ENCODE data around the gene CIB4. TPM values are rescaled to one million over a fixed set of nuclear protein-coding genes. Genes with fewer than 3 reads are reported as not detected.

Gene CIB4
- total RNA-seq, 2 experiments from 2014 or later = not detected

DNA sequence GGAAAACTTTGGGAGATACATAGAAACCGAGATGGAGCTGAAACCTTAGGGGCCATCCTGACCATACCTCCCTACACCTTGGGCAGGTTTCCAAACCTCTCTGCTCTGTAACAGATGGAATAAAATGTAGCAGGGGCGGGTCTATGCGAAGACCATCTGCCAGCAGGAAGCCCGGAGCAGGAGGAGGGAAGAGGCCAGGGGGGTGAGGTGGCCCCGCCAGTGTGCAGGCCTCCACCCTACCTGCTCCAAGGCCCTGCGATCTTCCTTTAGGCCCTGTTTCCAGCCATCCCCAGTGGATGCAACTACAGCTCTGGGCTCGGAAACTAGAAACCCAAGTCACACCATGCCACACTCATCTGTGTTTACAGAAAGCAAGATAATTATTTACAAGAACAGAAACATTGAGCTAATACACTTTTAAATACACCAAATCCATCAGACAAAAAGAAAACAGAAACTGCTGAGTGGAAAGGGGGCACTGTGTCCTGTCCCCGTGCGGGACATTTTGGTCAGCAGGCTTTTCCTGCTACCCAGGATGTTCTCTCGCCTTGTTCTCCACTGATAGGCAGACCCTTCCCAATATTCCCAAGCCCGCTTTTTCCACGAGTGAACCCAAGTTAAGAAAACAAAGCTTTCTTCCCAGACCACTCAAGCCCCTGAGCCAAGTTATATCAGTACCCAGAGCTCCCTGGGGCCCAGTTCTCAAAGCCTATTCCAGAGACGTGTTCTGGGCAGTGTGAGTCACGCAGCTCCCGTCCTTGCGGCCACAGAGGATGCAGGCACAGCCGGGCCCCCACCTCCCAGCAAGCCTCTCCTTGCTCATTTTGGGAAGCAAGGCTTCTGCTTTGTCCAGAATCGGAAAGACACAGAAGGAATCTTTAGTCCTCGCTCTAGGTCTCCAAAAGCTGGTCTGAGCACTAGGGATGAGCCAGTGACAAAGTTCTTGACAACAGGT lies 17.3 kb downstream of the CIB4 start:
- intact Hi-C loops (cut with micrococcal nuclease) = no loop called here
- Mint-ChIP-seq H3K9me3 (peaks cover 4% of the 10 kb centered on the region), H3K4me3 (no peak overlapping the region), H3K27ac (no peak overlapping the region), H3K36me3 (ENCODE audit: low read depth) (no peaks in the 10 kb centered on the region), H3K27me3 (ENCODE audit: low read depth) (peaks cover 5% of the 10 kb centered on the region), H3K4me1 (ENCODE audit: low read depth) (peaks cover 5% of the 10 kb centered on the region)
- CTCF ChIA-PET = interaction anchor here (0.6 kb wide), 1 partner anchor 1496 kb away, joined by 3 read pairs; no protein-coding TSS in a partner anchor
- DNase-seq = no peak

DNA sequence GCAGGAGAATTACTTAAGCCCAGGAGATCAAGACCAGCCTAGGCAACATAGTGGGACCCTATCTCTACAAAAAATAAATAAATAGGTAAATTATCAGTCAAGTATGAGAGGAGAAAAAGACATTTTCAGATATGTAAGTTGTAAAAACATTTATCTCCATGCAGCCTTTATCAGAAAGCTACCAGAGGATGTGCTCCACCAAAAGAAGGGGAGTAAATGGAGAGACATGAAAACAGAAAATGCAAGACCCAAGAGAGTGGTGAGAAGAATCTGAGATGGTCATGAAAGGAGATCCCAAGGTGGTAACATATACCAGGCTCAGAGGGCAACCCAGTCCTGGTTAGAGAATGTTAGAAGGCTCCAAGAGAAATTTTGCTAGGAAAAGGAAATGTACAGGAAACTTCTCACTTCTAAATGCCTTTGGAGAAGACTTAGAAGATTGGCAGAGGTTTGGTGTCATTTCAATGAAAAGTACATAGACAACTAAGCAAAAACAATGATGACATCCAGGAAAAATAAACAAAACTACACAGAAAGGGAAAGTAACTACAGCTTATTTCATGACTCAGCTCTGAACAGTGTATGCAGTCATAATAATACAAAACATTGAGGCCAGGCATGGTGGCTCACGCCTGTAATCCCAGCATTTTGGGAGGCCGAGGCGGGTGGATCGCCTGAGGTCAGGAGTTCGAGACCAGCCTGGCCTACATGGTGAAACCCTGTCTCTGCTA lies 19.5 kb downstream of the CIB4 start:
- Mint-ChIP-seq H3K36me3 (ENCODE audit: low read depth) (no peaks in the 10 kb centered on the region), H3K27ac (no peak overlapping the region), H3K4me1 (ENCODE audit: low read depth) (peaks cover 5% of the 10 kb centered on the region), H3K9me3 (peaks cover 4% of the 10 kb centered on the region), H3K4me3 (no peak overlapping the region), H3K27me3 (ENCODE audit: low read depth) (peaks cover 9% of the 10 kb centered on the region)
- no peak for DNase-seq
- intact Hi-C loops (cut with micrococcal nuclease) = no loop called here
- CTCF ChIA-PET = no interaction called here

DNA sequence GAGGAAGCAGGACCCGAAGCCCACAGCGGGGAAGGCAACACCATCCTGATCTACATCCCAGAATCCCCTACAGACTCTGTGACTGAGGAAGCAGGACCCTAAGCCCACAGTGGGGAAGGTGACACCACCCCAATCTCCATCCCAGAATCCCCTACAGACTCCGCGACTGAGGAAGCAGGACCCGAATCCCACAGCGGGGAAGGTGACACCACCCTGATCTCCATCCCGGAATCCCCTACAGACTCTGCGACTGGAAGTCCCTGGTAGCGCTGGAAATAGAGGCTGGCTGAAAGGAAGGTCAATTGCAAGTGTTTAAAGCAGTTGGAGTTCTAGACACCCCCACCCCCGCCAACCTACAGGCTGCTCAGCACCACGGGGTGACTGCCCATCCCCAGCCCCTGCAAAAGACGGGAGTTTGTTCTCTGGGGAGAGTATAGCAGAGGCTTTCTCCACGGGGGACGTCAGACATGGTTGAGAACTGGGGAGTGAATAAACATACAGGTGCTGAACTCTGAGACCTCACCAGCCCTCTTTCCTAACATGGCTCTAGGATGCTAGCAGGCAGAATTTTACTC lies 21.0 kb downstream of the CIB4 start:
- DNase-seq = no peak
- Mint-ChIP-seq H3K27me3 (ENCODE audit: low read depth) (peaks cover 9% of the 10 kb centered on the region), H3K4me1 (ENCODE audit: low read depth) (peaks cover 5% of the 10 kb centered on the region), H3K27ac (no peak overlapping the region), H3K36me3 (ENCODE audit: low read depth) (no peaks in the 10 kb centered on the region), H3K4me3 (no peak overlapping the region), H3K9me3 (peaks cover 4% of the 10 kb centered on the region)
- intact Hi-C loops (cut with micrococcal nuclease) = no loop called here
- CTCF ChIA-PET = no interaction called here

DNA sequence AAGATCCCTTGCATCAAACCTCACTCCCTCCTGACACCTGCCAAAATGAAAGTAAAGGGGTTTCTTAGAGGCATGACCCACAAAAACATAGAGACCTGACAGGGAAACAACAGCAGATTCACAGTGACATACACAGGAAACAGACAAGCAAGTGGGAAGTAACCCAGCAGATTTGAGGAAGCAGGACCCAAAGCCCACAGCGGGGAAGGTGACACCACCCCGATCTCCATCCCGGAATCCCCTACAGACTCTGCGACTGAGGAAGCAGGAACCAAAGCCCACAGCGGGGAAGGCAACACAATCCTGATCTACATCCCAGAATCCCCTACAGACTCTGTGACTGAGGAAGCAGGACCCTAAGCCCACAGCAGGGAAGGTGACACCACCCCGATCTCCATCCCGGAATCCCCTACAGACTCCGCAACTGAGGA lies 21.6 kb downstream of the CIB4 start:
- no peaks in the 10 kb centered on the region for H3K36me3 Mint-ChIP-seq (ENCODE audit: low read depth)

DNA sequence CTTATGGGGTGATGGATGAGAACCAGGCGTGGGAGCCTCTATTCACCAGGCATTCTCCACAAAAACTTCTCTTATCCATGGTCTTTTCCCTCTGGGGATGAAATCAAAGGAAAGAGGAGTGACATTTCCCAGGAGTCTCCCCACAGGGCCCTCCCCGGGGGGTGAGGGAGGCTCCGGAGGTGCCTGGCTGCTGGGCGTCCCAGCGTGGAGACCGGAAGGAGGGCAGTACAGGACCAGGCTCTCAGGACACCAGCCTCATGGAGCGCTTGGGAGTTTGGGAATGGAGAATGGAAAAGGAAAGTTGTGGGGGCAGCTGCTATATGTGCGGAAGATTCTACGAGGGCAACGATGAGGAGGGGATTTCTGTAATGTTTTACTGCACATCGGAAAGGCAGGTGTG lies 22.1 kb downstream of the CIB4 start:
- CTCF ChIA-PET = no interaction called here
- H3K27me3 Mint-ChIP-seq (ENCODE audit: low read depth) = peaks cover 9% of the 10 kb centered on the region
- H3K4me3 Mint-ChIP-seq = no peak overlapping the region
- no peak overlapping the region for H3K27ac Mint-ChIP-seq
- no peak for DNase-seq
- H3K4me1 Mint-ChIP-seq (ENCODE audit: low read depth) = peaks cover 5% of the 10 kb centered on the region
- H3K9me3 Mint-ChIP-seq = peaks cover 4% of the 10 kb centered on the region
- intact Hi-C loops (cut with micrococcal nuclease) = no loop called here
- no peaks in the 10 kb centered on the region for H3K36me3 Mint-ChIP-seq (ENCODE audit: low read depth)

More for the DNA sequence above, 21.6 kb downstream of the CIB4 start:
- H3K9me3 Mint-ChIP-seq = peaks cover 4% of the 10 kb centered on the region
- peaks cover 5% of the 10 kb centered on the region for H3K4me1 Mint-ChIP-seq (ENCODE audit: low read depth)
- H3K27me3 Mint-ChIP-seq (ENCODE audit: low read depth) = peaks cover 9% of the 10 kb centered on the region
- no peak overlapping the region for H3K27ac Mint-ChIP-seq
- DNase-seq = no peak
- CTCF ChIA-PET = no interaction called here
- H3K4me3 Mint-ChIP-seq = no peak overlapping the region
- intact Hi-C loops (cut with micrococcal nuclease) = no loop called here

DNA sequence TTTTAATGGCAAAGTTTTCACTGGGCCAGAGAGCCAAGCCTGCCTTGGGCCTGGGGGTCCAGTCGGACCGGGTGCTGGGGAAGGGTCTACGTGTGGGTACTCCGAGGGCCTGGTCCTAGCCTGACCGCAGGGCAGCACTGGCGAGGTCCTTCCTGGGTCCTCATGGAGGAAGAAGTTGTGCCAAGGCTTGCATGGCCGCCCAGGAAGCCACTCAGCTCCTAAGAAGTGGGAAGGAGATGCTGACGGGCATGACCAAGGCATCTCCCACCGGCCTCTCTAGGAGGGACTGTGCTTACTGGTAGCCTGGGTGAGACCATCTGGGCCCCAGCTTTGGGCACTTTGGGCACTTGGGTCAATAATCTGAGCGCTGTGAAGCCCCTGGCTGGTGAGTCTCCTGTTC lies 22.6 kb downstream of the CIB4 start:
- Mint-ChIP-seq H3K36me3 (ENCODE audit: low read depth) (no peaks in the 10 kb centered on the region), H3K4me1 (ENCODE audit: low read depth) (peaks cover 5% of the 10 kb centered on the region), H3K4me3 (no peak overlapping the region), H3K27ac (no peak overlapping the region), H3K9me3 (peaks cover 4% of the 10 kb centered on the region), H3K27me3 (ENCODE audit: low read depth) (peaks cover 9% of the 10 kb centered on the region)
- DNase-seq = no peak
- intact Hi-C loops (cut with micrococcal nuclease) = no loop called here
- CTCF ChIA-PET = no interaction called here

DNA sequence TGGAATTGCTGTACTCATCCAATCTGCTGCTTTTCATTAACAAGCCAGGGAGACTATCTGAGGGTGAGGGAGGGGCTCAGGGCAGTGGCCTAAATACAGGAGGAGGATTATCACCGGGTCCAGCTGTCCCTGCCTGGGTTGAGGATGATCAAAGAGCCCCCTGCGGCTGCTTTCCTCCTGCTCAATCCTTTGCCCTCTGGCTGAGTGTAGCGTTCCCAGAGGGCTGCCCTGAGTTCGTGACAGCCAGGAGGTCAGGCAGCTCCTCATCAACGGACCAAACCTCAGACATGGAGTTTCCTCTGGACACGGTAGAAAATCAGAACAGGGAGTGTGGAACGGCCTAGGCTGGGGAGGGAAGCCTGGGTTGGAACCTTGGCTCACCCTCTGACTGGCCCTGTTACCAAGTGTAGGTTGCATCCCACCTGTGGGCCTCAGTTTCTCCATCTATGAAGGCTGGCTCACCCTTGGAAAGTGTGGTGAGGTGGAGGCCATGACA lies 23.5 kb downstream of the CIB4 start:
- intact Hi-C loops (cut with micrococcal nuclease) = no loop called here
- CTCF ChIA-PET = no interaction called here

DNA sequence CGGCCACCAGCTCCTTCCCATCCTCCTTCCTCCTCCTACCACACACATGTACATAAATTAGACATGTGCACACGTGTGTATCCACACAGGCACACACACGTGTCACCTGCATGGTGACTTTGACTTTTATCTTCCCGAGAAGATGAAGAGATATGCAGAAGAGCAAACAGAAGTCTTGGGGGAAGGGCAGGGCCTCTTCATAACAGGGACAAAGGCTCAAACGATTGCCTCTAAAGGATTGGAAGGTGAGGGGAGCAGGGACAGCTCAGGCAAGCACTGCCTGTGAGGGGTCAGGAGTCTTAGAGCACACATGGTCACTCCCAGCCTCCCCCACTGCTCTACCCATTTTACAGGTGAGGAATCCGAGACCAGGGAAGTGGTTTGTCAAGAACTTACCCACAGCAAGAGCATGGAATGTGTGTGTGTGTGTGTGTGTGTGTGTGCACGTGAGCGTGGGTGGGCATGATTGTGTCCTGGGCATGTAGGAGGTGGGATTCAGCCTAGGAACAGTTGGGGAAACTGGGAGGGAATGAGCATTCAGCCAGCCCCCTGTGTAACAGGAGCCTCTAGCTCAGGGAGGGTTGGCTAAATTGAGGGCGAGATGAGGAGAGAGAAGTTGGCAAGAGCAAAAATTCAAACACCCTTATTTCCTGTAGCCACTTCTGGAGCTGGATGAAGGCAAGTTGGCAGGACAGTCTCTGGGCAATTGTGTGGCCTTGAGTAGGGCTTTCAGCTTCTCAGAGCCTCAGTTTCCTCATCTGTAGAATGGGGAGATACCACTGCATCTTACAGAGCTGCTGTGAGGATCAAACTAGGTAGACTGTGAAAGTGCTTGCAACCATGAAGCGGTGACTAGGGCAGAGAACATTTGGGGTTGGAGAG lies 24.2 kb downstream of the CIB4 start:
- CTCF ChIA-PET = interaction anchor here (2.4 kb wide), 1 partner anchor 11 kb away, joined by 12 read pairs; no protein-coding TSS in a partner anchor
- peaks cover 4% of the 10 kb centered on the region for H3K9me3 Mint-ChIP-seq
- H3K4me3 Mint-ChIP-seq = no peak overlapping the region
- H3K4me1 Mint-ChIP-seq (ENCODE audit: low read depth) = peaks cover 5% of the 10 kb centered on the region
- H3K36me3 Mint-ChIP-seq (ENCODE audit: low read depth) = no peaks in the 10 kb centered on the region
- intact Hi-C loops (cut with micrococcal nuclease) = no loop called here
- peaks cover 9% of the 10 kb centered on the region for H3K27me3 Mint-ChIP-seq (ENCODE audit: low read depth)
- DNase-seq = no peak
- H3K27ac Mint-ChIP-seq = no peak overlapping the region

More for the DNA sequence above, 23.5 kb downstream of the CIB4 start:
- H3K36me3 Mint-ChIP-seq (ENCODE audit: low read depth) = no peaks in the 10 kb centered on the region
- H3K9me3 Mint-ChIP-seq = peaks cover 4% of the 10 kb centered on the region
- no peak overlapping the region for H3K27ac Mint-ChIP-seq
- DNase-seq = no peak
- H3K27me3 Mint-ChIP-seq (ENCODE audit: low read depth) = peaks cover 9% of the 10 kb centered on the region
- no peak overlapping the region for H3K4me3 Mint-ChIP-seq
- H3K4me1 Mint-ChIP-seq (ENCODE audit: low read depth) = peaks cover 5% of the 10 kb centered on the region

DNA sequence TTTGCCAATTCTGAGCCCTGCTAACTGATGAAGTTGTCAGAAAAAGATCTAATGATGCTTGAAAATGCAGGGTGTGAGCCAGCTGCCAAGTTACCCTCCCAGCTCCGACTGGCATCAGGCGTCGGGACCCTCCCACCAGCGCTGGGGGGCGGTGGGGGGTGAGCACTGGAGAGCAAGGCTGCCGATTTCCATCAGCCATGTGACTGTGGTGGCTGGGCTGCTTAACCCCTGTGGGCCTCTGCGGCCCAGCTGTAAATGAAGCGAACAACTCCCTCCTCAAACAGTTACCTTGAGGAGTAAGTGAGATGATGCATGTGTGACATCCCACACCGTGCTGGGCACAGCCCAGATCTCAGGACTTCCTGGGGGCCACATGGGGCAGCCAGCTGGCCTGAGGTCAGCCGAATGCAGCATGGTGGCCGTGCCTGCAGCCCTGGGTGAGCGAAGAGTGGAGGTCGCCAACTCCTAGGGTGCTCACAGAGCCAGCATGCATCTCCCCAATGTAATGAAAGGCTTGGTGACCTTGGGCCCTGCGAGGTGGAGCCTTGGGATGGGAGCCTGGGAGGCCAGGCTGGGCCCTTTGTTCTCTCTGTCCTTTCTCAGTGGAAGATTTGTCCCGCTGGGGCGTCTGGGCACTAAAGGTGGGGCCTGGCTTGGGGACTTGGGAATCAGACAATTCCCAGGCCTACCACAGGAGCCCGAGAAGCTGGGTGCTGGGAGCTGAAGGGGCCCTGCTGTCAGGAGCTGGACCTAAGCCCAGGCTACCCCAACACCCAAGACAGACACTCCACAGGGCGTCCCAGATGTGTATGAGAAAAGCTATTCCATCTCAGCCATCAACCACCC lies 25.1 kb downstream of the CIB4 start:
- no peaks in the 10 kb centered on the region for H3K9me3 Mint-ChIP-seq

DNA sequence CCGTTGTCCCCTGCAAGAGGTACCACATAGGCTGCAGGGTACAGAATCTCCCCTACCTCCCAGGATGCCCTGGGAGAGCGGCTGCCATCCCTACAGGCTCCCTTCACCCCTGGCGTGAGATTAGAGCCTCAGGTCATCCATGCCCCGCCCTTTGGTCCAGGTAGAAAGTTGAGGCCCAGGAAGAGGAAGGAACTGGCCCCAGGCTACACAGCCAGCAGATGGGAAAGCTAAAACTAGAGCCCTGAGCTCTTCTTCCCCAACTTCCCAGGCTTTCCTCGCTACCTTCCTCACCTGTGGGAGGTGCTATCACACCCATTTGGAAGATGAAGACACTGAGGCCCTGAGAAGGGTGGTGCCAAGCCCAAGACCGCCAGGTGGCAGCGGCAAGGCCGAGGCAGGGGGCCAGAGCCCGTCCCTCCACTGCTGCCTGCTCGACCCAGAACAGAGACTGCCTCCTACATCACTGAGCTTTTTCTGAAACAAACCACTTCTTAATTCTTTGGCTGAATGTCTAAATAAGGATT lies 25.8 kb downstream of the CIB4 start:
- intact Hi-C loops (cut with micrococcal nuclease) = no loop called here
- CTCF ChIA-PET = interaction anchor here (2.4 kb wide), 1 partner anchor 9 kb away, joined by 12 read pairs; no protein-coding TSS in a partner anchor
- Mint-ChIP-seq H3K27ac (no peak overlapping the region), H3K36me3 (ENCODE audit: low read depth) (no peaks in the 10 kb centered on the region), H3K27me3 (ENCODE audit: low read depth) (peaks cover 9% of the 10 kb centered on the region), H3K4me1 (ENCODE audit: low read depth) (peaks cover 7% of the 10 kb centered on the region), H3K9me3 (no peaks in the 10 kb centered on the region), H3K4me3 (no peak overlapping the region)
- DNase-seq = no peak

More for the DNA sequence above, 25.1 kb downstream of the CIB4 start:
- CTCF ChIA-PET = interaction anchor here (2.4 kb wide), 1 partner anchor 10 kb away, joined by 12 read pairs; no protein-coding TSS in a partner anchor
- DNase-seq = no peak
- intact Hi-C loops (cut with micrococcal nuclease) = no loop called here
- Mint-ChIP-seq H3K27me3 (ENCODE audit: low read depth) (peaks cover 9% of the 10 kb centered on the region), H3K27ac (no peak overlapping the region), H3K4me3 (no peak overlapping the region), H3K4me1 (ENCODE audit: low read depth) (peaks cover 5% of the 10 kb centered on the region), H3K36me3 (ENCODE audit: low read depth) (no peaks in the 10 kb centered on the region)

All from activated naive CD4-positive, alpha-beta T cell treated with anti-CD3 and anti-CD28 coated beads for 36 hours (primary cell).